ENCODE measurements around the gene SYCE1L.

GRCh38 chr16:77246150-77246549 lies 46.9 kb downstream of the SYCE1L start:
- no peak for TF ChIP-seq CTCF (IDR thresholded peaks at IDR 0.05; ENCODE audit: low read depth, low read length)
- TF ChIP-seq POLR2A (IDR thresholded peaks at IDR 0.05; ENCODE audit: extremely low read depth, insufficient read length) = no peak
